Stimulated activated CD4-positive, alpha-beta T cell treated with anti-CD3 and anti-CD28 coated beads, TNF-alpha, amount 100 ng/mL, for 24 hours (primary cell): ENCODE measurements around the gene STK31.
"Not testable (repeated sequence)": the region's sequence is repeated elsewhere in the genome, so short reads cannot be mapped to it uniquely, and the experiment has no call there.

Experiments used
- DNase-seq, 3 experiments: peaks; one replicate each; pipeline ENCODE4 v3.0.0-alpha.2; 2020; ENCODE audit warnings: low read depth in 3 of 3

Gene STK31

DNA sequence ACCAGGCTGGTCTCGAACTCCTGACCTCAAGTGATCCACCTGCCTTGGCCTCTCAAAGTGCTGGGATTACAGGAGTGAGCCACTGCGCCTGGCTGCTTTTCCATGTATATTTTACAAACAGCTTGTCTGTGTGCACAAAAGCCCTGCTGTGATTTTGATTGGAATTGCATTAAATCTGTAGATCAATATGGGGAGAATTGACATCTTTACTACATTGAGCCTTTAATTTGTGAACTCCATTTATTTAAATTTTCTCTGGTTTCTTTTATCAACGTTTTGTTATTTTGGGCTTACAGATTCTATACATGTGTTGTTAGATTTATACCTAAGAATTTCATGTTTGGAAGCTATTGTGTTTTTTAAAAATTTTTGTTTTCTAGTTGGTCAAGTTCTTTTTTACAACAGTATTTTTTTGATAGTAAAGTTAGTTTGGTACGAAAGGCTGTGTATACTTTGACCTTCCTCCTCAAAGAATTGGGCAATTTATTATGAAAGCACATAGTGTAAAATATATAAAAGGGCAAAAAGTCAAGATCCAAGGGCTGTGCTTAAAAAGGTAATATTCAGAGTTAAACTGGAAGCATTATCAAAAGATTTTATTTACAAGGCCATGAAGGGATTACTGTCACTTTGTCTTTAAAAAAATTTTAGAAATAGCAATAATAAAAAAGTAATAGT, 92.8 kb downstream of the STK31 start:
- DNase-seq: no peak

GRCh38 chr7:23804707-23805106, 94.7 kb downstream of the STK31 start:
- DNase-seq: no peak

- no peak for DNase-seq
These were observed 98.4 kb downstream of the STK31 start for GRCh38 chr7:23808421-23808820.

DNA sequence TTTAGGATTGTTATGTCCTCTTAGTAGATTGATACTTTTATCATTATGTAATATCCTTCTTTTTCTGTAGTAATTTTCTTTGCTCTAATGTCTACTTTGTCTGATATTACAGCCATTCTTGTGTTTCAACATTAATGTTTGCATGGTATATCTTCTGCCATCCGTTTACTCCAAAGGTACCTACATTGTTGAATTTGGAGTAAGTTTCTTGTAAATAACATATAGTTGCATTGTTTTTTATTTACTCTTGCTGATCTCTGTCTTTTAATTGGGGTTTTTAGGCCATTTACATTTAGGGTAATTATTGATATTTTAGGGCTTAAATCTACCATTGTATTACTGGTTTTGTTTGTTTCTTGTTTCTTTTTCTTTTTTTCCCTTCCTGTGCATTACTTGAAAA, 100.1 kb downstream of the STK31 start:
- DNase-seq: no peak

DNA sequence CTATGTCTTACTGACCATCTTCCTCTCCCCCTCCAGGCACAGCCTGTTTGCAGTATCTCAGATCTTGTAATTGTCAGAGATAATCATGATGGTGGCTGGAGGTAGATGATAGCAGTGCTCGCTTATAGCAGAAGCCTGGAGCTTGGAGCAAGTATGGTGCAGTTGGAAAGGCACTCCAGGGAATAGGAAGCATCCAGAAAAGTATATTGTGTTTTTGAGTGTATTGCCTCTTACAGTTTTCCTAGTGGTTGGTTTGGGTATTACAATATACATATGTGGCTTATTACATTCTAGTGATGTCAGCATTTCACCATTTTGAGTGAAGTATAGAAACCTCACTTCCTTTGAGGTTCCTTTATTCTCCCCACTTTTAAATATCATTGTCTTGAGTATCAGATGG, 101.5 kb downstream of the STK31 start:
- no peak for DNase-seq

DNA sequence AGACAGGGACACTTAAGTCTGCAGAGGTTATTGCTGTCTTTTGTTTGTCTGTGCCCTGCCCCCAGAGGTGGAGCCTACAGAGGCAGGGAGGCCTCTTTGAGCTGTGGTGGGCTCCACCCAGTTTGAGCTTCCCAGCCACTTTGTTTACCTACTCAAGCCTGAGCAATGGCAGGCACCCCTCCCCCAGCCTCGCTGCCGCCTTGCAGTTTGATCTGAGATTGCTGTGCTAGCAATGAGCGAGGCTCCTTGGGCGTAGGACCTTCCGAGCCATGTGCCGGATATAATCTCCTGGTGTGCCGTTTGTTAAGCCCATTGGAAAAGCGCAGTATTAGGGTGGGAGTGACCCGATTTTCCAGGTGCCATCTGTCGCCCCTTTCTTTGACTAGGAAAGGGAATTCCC, 118.1 kb downstream of the STK31 start:
- not testable (repeated sequence) for DNase-seq

GRCh38 chr7:23832733-23833132, 122.7 kb downstream of the STK31 start:
- not testable (repeated sequence) for DNase-seq

DNA sequence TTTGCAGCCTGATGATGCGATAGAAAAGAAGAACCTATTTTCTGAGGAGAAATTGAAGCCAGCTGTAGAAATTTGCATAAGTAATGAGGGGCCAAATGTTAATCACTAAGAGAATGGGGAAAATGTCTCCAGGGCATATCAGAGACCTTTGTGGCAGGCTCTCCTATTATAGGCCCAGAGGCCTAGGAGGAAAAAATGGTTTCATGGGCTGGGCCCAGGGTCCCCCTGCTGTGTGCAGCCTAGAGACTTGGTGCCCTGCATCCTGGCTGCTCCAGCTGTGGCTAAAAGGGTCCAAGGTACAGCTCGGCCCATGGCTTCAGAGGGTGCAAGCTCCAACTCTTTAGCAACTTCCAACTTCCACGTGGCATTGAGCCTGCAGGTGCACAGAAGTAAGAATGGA, 123.4 kb downstream of the STK31 start:
- no peak for DNase-seq

GRCh38 chr7:23844837-23845236, 134.8 kb downstream of the STK31 start:
- DNase-seq: not testable (repeated sequence)

- DNase-seq: no peak
These were observed 142.1 kb downstream of the STK31 start for GRCh38 chr7:23852135-23852534.

DNA sequence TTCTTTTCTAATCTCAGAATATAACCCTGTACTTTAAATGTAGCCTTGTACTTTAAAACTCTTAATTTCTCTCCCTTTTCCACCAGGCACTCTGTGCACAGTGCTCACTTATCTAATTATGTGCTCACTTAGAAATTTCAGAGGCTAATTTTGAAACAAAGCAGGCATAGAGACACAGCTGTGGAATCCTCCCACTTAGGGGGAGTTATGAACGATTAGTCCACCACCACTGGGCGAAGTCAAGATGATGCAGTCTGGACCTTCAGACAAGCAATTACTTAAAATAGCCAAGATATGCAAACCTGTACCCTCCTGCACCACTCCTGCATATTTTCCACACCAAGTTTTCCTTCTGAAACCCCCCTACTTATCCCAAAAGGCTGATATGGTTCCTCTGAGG, 143.0 kb downstream of the STK31 start:
- no peak for DNase-seq

DNA sequence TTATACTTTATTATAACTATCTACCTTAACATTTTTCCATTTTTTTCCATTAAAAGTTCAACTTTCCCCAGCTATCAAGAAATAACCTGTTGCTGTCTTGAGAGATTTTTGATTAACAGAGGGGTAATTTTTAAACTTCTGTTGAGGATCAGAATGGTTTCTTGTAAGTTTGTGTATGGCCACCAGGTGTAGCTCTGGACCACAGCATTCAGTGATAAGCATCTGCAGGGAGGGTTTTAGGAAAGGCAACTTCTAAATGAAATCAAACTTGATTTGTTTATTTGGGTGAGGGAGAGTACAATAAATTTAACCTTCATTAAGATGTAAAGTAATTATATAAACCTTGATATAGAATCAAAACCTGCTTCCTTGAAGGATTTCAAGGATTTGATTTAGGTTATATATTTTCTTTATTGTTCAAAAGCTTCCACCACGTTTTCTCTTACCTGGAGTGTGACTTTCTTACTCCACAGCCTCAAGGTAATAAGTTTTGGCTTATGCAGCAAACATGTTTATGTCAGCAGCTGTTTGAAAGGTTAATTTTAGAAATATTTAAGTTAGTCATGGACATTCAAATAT, 153.3 kb downstream of the STK31 start:
- DNase-seq: no peak

GRCh38 chr7:23864973-23865372, 155.0 kb downstream of the STK31 start:
- no peak for DNase-seq

DNA sequence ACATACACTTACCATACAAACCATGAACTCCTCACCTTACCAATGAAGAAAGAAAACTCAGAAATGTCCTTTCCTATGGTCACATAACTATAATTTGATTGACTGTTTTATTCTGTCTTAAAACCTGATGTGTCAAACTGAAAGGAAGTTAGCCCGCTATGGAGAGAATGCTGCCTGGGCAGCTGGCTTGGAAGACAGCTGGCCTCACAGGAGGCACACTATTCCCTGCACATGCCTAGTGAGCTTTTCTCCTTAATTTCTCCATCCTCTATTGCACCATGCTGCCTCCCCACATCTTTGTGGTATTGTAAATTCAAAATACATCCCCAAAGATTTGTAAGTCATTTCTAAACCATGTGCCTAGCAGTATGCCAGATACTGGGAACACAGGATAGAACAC, 163.3 kb downstream of the STK31 start:
- no peak for DNase-seq

GRCh38 chr7:23876526-23876925, 166.5 kb downstream of the STK31 start:
- not testable (repeated sequence) for DNase-seq
